ENCODE results near the gene ACOX2.
A peak's percentile ranks its signal among the peaks of the same experiment; 100 is the strongest.
"Not testable (repeated sequence)": the region's sequence is repeated elsewhere in the genome, so short reads cannot be mapped to it uniquely, and the experiment has no call there.

Gene ACOX2

DNA sequence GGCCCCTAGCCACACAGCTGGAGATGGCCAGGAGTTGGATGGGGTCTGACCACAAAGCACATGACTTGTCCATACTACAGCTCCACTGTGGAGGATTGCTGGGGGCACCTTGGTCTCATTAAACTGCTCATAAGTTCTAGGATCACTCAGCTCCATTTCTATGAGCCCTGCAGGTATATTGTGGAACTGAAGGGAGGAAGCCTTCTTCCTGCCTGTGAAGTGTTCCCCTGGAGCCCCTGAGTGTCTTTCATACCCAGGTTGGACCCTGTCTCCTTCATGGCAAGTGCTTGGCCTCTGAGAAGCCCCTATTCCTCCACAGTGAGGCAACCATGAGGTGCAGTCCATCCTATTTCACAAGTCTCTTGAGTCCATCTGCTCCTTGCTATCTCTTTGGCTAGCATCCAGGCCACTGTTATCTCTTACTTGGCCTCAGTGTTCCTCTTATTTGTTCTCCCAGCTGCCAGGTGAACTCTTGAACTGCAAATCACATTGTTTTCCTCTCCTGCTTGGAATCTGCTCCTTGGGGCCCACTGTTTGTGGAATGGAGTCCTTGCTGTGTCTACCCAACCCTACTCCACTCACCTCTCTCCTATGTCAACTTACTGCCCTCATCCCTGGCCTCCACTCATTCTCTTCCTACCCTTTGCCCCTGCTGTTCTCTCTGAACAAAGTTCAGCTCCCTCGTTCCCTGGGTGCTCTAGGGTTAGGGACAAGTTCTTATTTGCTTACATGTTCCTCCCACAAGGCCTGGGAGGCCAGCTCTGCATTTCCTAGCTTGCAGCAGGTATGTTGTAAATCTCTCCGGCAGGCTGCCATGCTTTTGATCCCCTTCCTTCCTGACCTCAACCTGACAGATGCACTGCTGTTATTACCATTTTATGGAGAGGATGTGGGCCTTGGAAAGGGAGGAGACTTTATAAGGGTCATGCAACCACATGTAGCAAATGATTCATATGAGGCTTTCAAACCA is 1.2 kb downstream of the ACOX2 start:
- no peak for DNase-seq (ENCODE audit: low read depth in 1 of 2, low spot score in 1 of 2)

DNA sequence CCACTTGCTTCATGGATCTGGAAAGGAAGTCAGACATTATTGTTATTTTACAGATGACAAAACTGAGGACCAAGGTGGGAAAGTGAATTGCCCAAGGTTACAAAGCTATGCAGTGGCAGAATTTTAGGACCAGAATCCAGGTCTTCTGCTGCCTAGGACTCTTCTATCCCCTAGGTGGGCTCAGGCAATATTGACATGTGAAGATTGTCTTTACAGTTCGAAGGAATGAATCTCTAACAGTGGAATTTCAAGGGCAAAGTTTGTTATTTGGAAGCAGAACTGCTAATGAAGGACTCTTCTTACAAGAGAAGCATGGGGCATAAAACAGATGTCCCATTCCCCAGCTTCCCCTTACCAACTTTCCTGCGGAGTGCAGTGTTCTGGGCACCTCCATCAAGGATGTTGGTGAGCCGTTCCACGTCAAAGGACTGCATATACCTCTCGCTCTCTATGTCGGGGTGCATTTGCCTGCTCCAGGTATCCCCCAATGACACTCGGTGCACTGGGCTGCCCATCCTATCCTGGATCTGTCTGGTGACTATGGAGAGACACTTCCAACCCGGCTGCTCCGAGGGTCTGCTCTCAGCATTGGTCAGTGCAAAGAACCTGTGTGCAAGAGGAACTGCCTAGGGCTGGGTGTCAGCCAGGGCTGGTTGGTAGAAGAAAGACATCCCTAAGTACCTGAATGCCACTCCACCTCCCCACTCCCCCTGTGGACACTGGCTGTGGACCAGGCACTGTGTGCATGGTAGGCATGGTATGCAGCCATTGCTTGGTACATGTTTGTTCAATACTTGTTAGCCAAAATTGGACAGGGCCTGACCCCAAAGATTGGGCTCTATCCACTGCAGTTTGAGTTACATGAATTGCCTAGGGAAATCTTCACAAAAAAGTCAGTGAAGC is 2.1 kb downstream of the ACOX2 start:
- no peak for DNase-seq (ENCODE audit: low read depth in 1 of 2, low spot score in 1 of 2)

DNA sequence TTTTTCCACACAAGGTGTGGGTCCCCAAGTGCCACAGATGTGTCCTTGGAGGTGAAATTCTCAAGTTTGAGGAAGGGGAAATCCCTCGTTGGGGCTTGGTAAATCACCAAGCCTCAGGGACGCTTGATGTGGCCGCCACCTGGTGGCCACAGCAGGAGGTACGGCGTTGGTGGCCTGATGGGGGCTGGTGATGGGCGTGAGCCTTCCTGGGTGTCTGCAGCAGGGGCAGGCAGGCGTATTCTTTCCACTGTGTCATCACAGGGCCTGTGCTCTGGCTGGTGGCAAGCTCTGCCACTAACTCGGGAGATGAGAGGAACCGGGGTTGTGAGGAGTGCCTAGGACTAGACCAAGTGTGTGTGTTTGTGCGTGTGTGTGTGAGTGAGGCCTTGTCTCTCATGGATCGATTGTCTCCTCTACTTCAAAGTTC is 4.2 kb downstream of the ACOX2 start:
- peak; percentile 54 to 62 for DNase-seq (ENCODE audit: low read depth in 1 of 2, low spot score in 1 of 2)

DNA sequence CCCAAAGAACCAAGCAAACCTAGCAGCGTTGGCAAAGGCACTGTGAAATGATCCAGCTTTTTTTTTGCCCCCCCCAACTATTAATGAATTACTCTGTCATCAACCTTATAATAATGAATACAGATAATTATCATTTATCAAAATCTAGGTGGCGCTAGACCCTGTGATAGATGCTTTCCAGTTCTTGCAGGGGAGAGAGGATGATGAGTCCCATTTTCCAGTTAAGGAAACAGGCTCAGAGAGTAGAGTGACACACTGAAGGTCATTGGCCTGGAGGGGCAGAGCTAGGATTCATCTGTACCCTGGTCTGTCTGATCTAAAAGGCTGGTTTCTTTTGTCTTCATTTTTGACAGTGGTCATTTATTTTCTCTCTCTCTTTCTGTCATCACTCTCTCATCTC is 5.0 kb downstream of the ACOX2 start:
- DNase-seq (ENCODE audit: low read depth in 1 of 2, low spot score in 1 of 2): no peak

DNA sequence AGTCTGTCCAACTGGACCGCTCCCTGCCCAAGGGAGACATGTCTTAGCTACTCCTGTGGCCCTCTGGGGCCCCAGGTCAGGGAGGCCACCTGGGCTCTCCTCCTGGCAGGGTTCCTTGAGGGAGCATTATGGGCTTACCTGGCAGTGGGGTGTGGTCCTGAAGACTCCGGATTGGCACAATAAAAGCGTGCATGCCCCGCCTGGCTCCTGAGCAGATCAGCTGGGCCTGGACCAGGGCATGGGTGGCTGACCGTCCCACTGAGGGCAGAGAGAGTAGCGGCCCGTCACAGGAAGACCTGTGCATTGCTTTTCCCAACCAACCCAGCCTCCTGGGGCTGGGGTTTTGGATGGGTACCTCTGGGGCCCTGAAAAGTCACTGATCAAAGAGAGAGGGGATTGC is 5.4 kb downstream of the ACOX2 start:
- no peak for DNase-seq (ENCODE audit: low read depth in 1 of 2, low spot score in 1 of 2)

DNA sequence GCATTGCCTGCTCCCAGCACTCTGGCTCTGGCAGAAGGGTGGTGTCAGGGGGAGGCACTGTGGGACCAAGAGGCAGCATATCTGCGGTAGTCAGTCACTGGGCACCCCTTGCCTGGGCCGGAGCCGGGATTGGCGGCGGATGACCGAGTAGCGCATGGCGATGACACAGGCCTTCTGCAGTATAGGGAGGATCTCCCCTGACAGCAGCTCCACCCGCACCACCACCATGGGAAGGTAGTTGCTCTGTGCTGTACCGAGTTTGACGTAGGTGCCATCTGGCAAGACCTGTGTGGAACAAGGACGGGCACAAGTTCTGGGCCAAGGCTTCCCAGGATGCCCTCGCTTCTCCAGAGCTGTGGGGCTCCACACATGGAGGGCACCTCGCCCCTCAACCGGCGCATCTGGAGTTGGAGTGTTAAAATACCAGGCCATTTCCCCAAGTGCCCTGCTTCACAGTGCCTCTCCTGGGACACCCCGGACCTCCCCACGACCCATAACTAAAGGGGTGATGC is 6.6 kb downstream of the ACOX2 start:
- no peak for DNase-seq (ENCODE audit: low read depth in 1 of 2, low spot score in 1 of 2)

DNA sequence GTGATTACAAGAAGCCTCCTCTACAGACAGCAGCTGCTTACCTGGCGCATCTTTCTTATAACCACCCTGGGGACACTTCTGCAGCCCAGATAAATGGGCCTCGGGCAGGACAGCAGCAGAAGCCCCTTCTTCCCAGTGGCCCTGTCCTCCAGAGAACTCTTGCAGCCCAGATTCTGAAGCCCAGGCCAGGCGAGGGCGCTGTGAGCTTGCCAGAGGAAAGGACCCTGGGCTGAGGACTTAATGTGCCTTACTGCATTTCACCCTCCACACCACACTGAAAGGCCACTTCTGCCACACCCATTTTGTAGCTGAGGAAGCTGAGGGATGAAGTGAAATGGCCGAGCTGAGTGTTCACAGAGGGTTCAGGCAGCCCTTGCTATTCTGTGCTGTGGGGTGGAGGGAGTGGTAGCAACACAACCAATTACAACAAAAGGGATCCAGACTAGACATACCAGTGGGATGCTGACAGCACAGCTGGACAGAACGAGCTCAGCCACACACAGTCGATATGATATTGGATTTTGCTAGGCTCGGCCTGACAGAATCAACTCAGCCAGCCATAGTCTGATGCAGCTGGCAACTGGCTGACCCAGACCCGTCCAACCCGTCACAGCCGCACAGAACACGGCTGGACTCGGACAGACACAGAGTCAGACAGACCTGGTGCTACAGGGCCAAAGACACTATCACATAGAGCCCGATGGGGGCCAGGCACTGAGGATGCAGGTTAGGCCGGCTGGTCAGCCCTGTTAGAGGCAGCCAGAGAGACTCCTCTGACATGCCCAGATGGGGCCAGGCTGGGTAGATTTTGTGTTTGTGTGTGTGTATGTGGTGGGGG is 7.3 kb downstream of the ACOX2 start:
- DNase-seq (ENCODE audit: low read depth in 1 of 2, low spot score in 1 of 2): no peak

DNA sequence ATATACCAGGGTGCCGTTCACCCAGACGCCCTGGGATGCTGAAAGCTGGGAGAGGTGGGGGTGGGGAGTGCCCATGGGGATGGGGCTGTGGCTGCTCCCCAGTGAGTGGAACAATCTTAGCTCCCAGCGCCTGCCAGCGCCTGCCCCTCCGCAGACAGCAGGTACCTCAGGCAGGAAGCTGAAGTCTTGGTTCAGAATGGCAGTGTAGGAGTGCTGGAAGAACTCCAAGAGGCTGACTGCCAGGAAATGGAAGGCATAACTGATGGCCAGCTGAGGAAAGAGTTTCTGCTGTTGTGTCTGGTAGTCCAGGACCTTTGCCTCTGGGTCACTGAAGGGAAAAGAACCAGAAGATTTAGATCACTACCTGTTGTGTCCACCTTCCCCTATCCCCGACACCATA is 8.4 kb downstream of the ACOX2 start:
- no peak for DNase-seq (ENCODE audit: low read depth in 1 of 2, low spot score in 1 of 2)

DNA sequence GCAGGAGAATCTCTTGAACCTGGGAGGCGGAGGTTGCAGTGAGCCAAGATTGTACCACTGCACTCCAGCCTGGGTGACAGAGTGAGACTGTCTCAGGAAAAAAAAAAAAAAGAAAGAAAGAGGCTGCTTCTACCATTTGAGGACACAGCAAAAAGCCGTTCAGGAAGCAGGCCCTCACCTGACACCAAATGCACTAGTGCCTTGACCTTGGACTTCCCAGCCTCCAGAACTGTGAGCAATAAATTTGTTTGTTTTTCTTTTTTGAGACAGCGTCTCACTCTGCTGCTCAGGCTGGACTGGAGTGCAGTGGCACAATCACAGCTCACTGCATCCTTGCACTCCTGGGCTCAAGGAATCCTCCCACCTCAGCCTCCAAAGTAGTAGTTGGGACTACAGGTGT is 9.6 kb downstream of the ACOX2 start:
- DNase-seq (ENCODE audit: low read depth in 1 of 2, low spot score in 1 of 2): not testable (repeated sequence)

DNA sequence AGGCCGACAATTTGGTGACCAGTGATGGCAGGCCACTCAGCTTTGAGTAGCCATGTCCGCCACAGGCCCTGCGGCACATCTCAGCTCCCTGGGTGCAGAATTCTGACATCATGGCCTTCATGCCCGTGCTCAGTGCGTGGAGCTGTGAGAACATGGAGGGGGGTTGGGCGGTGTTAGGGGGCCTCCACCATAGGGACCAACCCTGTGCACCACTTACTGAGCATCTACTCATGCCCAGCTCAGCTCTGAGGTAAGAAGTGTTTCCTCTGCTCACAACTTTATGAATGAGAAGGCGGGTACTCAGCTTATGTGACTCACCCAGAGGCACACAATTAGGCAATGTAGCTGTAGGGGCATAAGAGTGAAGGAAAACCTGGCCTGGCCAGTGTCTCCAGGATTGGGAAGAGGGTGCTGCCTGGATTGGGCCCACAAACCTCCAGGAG is 10.5 kb downstream of the ACOX2 start:
- DNase-seq (ENCODE audit: low read depth in 1 of 2, low spot score in 1 of 2): no peak

DNA sequence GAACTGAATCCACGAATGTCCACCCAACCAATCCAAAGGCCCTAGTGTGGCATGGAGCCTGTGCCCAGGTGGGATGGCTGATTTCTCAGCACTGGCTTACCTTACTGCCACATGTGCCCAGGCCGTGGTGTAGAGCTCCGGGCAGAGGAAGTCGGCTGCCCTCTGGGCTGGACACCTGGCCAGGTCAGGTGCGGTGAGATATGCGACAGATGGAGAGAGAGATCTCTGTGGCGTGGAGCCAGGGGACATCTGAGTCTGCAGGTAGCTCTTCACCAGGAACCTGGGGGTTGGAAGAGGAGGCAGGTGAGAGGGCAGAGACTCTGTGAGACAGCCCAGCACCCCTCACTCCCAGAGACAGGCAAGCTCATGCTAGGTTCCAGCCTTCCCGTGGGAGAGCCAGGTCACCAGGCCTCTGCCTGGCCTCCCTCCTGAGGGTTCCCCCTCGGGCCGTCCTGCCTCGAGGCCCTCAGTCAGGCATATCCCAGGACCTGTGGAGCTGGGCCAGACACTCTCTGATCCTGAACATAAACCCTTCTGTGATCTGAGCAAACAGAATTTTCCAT is 12.6 kb downstream of the ACOX2 start:
- DNase-seq (ENCODE audit: low read depth in 1 of 2, low spot score in 1 of 2): no peak

DNA sequence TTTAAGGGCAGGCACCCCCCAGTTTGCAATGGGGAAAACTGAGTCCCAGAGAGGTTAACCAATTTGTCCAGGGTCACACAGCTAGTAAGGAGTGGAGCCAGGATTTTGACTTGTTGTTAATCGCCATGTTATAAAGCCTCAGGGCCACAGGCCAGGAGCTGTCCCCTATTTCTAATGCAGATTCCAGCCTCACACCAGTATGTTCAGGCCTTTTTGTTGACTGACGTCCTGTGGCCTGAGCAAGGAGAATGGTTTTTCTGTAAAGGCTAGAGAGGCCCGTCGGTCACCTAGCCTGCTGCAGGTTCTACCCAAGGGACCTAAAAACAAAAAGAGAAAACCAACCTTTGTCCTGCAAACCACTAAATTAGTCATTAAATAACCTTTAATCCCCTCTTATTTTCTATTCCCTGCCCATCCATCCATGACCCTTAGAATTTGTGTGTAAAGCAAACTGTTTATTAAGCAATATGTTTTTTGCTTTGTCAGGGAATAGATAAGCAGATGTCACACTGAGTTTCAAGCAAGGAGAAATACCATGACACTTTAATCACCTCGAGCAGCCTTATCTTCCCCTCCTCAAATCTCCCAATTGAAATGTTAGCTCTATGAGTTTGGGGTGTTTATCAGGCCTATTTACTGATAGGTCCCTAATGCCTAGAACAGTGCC is 14.1 kb downstream of the ACOX2 start:
- DNase-seq (ENCODE audit: low read depth in 1 of 2, low spot score in 1 of 2): no peak

DNA sequence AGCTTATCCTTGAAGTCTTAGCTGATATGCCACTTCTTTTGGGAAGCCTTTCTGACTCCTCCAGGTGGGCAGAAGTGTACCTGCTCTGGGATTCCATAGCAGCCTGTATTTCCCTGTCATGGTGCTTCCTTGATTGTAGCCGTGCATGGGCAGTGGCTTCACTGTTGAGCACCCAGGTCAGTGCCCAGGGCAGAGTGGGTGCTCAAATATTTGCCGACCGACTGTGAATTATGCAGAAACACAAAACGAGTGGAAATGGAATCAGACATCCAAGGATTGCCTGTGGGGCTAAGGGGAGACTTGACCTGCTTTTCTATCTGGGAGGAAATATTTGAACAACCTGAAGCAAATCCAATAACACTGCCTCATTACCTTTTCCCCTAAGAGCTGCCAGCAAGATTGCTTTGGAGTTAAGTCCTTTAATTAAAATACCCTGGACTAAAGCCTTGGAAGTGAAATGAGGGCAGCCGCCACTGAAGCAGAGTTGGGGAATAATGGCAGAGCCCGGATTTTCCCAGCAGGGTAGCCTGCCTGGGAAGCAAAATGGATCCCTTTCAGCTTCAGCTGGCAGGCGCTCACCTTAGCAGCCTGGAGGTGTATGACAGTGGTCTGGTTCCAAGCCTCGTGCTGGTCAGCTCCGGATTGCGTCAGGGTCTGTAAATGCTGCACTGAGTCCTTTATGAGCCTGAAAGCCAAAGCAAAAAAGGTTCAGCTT is 14.9 kb downstream of the ACOX2 start:
- no peak for DNase-seq (ENCODE audit: low read depth in 1 of 2, low spot score in 1 of 2)

DNA sequence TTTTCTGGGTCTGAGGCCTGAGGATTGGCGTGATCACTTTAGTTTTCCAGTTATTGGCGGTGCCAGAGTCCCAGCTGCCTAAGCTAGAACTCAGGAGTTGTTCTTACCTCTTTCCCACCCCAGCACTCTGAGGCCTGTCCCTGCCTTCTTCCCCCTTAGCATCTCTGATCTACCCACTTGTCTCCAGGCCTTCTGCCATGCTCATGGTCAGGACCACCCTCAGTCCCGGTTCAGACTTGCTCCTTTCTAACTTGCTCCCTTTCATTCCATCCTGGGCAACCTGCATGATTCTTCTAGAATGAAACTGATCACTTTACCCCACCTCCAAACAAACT is 15.7 kb downstream of the ACOX2 start:
- DNase-seq (ENCODE audit: low read depth in 1 of 2, low spot score in 1 of 2): no peak

DNA sequence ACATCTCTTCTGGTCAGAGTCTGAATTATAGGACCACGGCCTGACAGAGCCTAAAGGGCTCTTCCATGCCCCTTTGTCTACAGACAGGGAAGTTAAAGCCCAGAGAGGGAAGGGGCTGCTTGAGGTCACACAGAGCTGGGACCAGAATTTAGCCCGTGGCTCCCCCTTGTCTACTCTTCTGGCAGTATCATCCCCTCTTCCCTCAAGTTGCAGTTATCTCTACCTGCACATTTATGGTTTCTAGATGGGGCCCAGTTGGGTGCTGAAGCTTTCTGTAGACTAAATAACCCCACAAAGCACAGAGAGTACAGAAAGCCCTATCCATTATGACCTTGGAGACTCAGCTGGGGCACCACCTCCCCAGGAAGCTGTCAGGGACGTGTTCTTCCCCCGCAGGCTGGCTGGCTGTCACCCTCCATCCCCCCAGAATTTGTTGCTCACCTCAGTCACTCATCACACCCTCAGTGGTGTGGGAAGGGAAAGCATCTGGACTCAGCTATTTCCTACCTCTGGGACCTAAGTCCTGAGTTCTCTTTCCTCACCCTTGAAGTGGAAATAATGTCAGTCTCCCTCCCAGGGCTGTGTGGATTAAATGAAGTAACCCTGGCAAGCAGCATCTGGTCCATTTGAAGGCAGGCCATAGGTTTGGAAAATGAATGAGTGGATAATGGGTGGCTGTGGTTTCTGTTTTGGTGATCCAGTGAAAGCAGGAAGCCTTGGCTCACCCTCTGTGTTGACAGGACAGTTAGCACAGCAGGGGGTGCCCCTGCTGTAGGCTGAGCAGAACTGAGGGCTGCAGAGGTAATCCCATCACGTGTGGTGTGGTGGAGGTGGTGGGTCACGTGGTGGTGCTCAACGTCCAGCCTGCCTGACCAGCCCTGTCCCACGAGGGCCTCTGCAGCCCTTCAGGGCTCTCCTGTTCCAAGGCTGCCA is 16.3 kb downstream of the ACOX2 start:
- DNase-seq (ENCODE audit: low read depth in 1 of 2, low spot score in 1 of 2): no peak

DNA sequence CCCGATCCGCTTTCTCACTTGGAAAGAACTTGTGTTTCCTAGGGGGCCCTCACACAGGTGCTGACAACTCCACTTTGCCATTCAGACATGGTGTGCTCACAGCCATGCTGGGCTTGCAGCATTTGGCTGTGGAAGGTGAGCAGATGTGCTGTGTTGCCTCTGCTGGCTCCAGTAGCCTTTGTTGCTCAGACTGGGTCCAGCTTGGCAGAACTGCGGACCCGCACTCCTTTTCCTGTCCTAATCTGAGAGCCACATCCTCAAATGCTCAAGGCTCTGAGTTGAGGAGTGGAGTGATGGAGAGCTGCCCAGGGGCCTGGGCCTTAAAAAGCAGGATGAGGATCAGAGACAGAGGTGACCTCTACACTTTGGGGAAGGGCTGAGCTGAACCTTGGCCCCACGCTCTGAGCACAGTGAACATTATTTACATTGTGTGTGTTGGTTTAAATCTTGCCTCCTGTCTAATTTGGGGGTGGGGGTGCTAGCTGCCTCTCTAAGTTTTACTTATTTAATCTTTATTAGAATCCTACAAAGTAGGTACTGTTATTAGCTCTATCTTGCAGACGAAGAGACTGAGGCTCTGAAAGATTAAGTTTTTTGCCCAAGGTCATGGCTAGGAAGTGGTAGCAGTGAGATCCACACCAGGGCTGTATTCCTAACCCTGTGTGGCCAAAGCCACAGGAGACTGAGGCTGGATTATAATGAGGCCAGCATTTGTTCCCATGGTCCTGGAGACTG is 17.2 kb downstream of the ACOX2 start:
- no peak for DNase-seq (ENCODE audit: low read depth in 1 of 2, low spot score in 1 of 2)

DNA sequence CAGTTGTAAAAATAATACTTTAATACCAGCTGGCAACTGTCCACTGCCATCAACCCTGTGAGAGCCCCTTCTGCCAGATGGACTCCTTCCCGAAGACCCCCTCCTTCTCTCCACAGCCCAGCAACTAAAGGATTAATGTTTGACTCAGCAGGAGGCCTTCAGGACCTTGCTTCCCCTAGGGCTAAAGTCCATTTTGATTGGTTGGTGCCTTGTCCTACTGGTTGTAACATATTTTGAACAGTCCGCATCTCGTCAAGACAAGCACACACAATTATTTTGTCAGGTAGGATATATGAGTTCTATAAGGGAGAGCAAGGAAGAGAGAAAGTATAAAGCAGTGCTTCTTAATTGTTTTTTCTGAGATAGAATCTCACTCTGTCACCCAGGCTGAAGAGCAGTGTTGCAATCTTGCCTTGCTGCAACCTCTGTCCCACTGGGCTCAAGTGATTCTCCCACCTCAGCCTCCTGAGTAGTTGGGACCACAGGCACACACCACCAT is 18.6 kb downstream of the ACOX2 start:
- DNase-seq (ENCODE audit: low read depth in 1 of 2, low spot score in 1 of 2): no peak

All from activated T-helper 1 cell treated with anti-CD3 and anti-CD28 coated beads, Interleukin-2, amount 50 U/mL, for 16 hours (primary cell).